ENCODE data around the gene EVPL. TPM values are rescaled to one million over a fixed set of nuclear protein-coding genes. Genes with fewer than 3 reads are reported as not detected.

Gene EVPL
- total and polyA plus RNA-seq, 2 of the 13 experiments (the other 11 are each of a cell fraction or from before 2014, with no cell fraction given): 2.1 to 8.2 TPM

DNA sequence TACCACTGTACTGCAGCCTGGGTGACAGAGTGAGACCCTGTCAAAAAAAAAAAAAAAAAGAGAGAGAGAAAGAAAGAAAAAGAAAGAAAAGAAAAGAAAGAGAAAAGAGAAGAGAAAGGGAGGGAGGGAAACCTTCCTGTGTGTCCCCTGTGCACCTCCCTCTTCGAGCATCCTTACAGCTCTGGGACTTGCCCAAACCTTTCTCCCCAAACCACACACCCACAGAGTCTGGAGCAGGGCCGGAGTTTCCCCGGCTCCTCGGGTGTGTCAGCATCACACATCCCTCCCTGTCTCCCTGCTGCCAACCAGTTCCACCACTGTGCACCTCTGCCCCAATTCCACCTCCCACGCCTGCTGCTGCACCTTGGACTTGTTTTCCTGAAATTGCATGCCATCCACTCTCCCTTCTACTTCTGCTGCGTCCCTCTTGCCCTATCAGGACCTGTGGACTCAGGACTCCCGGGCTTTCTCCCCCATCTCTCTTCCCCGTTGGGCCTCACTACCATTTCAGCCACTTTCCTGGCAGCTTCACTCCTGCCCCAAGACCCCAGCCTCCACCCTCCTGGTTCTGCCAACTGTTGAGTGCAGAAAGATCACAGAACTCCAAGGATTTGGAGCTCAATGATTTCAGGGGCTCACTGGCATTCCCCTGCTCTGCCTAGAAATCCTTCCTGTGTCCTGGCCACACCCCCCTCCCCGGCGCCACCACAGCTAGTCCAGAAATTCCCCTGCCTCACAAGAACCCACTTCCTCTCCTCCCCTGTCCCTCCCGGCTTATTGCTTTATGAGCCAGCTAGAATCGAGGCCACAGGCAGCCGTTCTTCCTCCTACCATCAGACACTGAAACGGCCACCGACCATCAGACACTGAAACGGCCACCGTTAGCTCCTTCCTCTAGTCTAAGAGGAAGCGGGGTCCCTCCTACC, 30.2 kb downstream of the EVPL start (continued):
- TF ChIP-seq, protein P1, sequence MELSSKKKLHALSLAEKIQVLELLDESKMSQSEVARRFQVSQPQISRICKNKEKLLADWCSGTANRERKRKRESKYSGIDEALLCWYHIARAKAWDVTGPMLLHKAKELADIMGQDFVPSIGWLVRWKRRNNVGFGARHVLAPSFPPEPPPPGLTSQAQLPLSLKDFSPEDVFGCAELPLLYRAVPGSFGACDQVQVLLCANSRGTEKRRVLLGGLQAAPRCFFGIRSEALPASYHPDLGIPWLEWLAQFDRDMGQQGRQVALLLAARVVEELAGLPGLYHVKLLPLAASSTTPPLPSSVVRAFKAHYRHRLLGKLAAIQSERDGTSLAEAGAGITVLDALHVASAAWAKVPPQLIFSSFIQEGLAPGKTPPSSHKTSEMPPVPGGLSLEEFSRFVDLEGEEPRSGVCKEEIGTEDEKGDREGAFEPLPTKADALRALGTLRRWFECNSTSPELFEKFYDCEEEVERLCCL (CRISPR knock-in tag; IDR thresholded peaks at IDR 0.05; ENCODE audit: borderline replicate concordance): peak; percentile 77; the same call in 1 of the 2 replicates
- TF ChIP-seq, protein P2, sequence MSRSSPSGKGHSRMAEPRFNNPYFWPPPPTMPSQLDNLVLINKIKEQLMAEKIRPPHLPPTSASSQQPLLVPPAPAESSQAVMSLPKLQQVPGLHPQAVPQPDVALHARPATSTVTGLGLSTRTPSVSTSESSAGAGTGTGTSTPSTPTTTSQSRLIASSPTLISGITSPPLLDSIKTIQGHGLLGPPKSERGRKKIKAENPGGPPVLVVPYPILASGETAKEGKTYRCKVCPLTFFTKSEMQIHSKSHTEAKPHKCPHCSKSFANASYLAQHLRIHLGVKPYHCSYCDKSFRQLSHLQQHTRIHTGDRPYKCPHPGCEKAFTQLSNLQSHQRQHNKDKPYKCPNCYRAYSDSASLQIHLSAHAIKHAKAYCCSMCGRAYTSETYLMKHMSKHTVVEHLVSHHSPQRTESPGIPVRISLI (CRISPR knock-in tag; IDR thresholded peaks at IDR 0.05; ENCODE audit: borderline replicate concordance): peak; percentile 60; the same call in 1 of the 2 replicates
- TF ChIP-seq ADNP (CRISPR knock-in tag; IDR thresholded peaks at IDR 0.05) (no peak; the same call in 1 of the 2 replicates), TP53 (CRISPR knock-in tag; conservative IDR thresholded peaks at IDR 0.05) (0 out of 2 replicates have a peak, but pooled peaks have one; percentile 43), ZNF552 (CRISPR knock-in tag; IDR thresholded peaks at IDR 0.05; ENCODE audit: borderline replicate concordance) (no peak), ZBTB42 (CRISPR knock-in tag; IDR thresholded peaks at IDR 0.05) (0 out of 2 replicates have a peak, but pooled peaks have one; percentile 24)
- TF ChIP-seq, protein P3, sequence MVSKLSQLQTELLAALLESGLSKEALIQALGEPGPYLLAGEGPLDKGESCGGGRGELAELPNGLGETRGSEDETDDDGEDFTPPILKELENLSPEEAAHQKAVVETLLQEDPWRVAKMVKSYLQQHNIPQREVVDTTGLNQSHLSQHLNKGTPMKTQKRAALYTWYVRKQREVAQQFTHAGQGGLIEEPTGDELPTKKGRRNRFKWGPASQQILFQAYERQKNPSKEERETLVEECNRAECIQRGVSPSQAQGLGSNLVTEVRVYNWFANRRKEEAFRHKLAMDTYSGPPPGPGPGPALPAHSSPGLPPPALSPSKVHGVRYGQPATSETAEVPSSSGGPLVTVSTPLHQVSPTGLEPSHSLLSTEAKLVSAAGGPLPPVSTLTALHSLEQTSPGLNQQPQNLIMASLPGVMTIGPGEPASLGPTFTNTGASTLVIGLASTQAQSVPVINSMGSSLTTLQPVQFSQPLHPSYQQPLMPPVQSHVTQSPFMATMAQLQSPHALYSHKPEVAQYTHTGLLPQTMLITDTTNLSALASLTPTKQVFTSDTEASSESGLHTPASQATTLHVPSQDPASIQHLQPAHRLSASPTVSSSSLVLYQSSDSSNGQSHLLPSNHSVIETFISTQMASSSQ (IDR thresholded peaks at IDR 0.05; ENCODE audit: low read depth): no peak
- TF ChIP-seq, protein P3 (CRISPR knock-in tag; IDR thresholded peaks at IDR 0.05; ENCODE audit: borderline replicate concordance): peak; percentile 25; the same call in 1 of the 2 replicates
- TF ChIP-seq, protein P4, sequence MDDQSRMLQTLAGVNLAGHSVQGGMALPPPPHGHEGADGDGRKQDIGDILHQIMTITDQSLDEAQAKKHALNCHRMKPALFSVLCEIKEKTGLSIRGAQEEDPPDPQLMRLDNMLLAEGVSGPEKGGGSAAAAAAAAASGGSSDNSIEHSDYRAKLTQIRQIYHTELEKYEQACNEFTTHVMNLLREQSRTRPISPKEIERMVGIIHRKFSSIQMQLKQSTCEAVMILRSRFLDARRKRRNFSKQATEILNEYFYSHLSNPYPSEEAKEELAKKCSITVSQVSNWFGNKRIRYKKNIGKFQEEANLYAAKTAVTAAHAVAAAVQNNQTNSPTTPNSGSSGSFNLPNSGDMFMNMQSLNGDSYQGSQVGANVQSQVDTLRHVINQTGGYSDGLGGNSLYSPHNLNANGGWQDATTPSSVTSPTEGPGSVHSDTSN (CRISPR knock-in tag; IDR thresholded peaks at IDR 0.05; ENCODE audit: borderline replicate concordance): no peak
- TF ChIP-seq, protein P5, sequence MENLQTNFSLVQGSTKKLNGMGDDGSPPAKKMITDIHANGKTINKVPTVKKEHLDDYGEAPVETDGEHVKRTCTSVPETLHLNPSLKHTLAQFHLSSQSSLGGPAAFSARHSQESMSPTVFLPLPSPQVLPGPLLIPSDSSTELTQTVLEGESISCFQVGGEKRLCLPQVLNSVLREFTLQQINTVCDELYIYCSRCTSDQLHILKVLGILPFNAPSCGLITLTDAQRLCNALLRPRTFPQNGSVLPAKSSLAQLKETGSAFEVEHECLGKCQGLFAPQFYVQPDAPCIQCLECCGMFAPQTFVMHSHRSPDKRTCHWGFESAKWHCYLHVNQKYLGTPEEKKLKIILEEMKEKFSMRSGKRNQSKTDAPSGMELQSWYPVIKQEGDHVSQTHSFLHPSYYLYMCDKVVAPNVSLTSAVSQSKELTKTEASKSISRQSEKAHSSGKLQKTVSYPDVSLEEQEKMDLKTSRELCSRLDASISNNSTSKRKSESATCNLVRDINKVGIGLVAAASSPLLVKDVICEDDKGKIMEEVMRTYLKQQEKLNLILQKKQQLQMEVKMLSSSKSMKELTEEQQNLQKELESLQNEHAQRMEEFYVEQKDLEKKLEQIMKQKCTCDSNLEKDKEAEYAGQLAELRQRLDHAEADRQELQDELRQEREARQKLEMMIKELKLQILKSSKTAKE (CRISPR knock-in tag; IDR thresholded peaks at IDR 0.05; ENCODE audit: borderline replicate concordance): peak; percentile 85; the same call in 1 of the 2 replicates
- TF ChIP-seq, protein P6, sequence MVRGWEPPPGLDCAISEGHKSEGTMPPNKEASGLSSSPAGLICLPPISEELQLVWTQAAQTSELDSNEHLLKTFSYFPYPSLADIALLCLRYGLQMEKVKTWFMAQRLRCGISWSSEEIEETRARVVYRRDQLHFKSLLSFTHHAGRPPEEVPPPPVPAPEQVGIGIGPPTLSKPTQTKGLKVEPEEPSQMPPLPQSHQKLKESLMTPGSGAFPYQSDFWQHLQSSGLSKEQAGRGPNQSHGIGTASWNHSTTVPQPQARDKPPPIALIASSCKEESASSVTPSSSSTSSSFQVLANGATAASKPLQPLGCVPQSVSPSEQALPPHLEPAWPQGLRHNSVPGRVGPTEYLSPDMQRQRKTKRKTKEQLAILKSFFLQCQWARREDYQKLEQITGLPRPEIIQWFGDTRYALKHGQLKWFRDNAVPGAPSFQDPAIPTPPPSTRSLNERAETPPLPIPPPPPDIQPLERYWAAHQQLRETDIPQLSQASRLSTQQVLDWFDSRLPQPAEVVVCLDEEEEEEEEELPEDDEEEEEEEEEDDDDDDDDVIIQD (CRISPR knock-in tag; IDR thresholded peaks at IDR 0.05; ENCODE audit: low read depth): no peak; the same call in 1 of the 2 replicates
- TF ChIP-seq, protein P7, sequence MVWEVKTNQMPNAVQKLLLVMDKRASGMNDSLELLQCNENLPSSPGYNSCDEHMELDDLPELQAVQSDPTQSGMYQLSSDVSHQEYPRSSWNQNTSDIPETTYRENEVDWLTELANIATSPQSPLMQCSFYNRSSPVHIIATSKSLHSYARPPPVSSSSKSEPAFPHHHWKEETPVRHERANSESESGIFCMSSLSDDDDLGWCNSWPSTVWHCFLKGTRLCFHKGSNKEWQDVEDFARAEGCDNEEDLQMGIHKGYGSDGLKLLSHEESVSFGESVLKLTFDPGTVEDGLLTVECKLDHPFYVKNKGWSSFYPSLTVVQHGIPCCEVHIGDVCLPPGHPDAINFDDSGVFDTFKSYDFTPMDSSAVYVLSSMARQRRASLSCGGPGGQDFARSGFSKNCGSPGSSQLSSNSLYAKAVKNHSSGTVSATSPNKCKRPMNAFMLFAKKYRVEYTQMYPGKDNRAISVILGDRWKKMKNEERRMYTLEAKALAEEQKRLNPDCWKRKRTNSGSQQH (CRISPR knock-in tag; IDR thresholded peaks at IDR 0.05; ENCODE audit: low read depth): peak; percentile 32; the same call in 1 of the 2 replicates

Measured in HepG2 (cell line).